Measurements from ENCODE around the gene IGFBP3. TPM values are rescaled to one million over a fixed set of nuclear protein-coding genes. Genes with fewer than 3 reads are reported as not detected.

Gene IGFBP3
- total and polyA plus RNA-seq, 2 of the 13 experiments (the other 11 are each of a cell fraction or from before 2014, with no cell fraction given), result 57.5 TPM; not detected in 1

DNA sequence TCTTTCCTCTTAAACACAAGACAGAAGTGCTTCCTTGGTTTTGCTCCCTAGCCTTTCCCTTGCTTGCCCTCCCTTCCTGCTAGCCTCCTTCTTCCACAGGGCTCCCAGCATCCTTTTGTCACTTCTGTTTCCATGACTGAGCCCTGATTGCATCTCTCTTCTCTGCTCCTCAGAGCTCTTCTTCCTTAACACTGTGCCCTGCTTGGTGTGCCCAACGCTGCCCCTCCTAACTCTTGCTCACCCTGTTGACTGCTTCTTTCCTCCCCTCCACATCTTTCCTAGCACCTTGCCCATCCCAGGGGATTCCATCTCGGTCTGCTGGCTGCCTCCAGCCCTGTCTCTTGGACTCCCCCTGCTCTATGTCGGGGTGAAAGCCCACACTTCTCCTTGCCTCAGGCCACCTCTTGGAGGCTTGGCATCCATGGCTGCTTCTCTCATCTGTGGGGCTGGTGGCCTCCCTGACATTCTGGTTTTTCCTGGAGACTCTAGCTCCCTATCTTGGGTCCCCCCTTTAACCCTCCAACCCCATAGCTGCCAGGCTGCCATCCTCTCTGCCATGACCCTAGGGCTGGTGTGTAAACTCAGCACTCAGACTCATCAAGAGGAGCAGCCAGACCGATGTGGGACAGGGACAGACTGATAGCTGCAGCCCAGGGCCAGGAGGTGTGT, 26.9 kb downstream of the IGFBP3 start (continued):
- TF ChIP-seq KDM5B (CRISPR knock-in tag; IDR thresholded peaks at IDR 0.05; ENCODE audit: borderline replicate concordance) (peak; percentile 76), FOSL2 (CRISPR knock-in tag; IDR thresholded peaks at IDR 0.05) (no peak), LBX2 (CRISPR knock-in tag; IDR thresholded peaks at IDR 0.05; ENCODE audit: borderline replicate concordance) (no peak), ZNF7 (CRISPR knock-in tag; IDR thresholded peaks at IDR 0.05) (peak; percentile 8; the same call in 1 of the 2 replicates), ZNF678 (CRISPR knock-in tag; IDR thresholded peaks at IDR 0.05) (peak; percentile 53; the same call in 1 of the 2 replicates), ATF6 (CRISPR knock-in tag; conservative IDR thresholded peaks at IDR 0.05) (no peak), SRSF9 (IDR thresholded peaks at IDR 0.05; ENCODE audit: borderline replicate concordance, insufficient read depth, low read depth, low read length, poor library complexity, severe bottlenecking) (no peak), HNRNPH1 (optimal IDR thresholded peaks at IDR 0.05; ENCODE audit: low read depth, low read length) (peak; percentile 53), SCMH1 (CRISPR knock-in tag; IDR thresholded peaks at IDR 0.05; ENCODE audit: borderline replicate concordance) (no peak), HOXA3 (CRISPR knock-in tag; IDR thresholded peaks at IDR 0.05) (no peak), CBX5 (CRISPR knock-in tag; IDR thresholded peaks at IDR 0.05; ENCODE audit: borderline replicate concordance) (peak; percentile 22; the same call in 1 of the 2 replicates), GZF1 (CRISPR knock-in tag; IDR thresholded peaks at IDR 0.05) (no peak; the same call in 1 of the 2 replicates), ZNF563 (CRISPR knock-in tag; IDR thresholded peaks at IDR 0.05) (no peak), ZMAT3 (CRISPR knock-in tag; conservative IDR thresholded peaks at IDR 0.05) (peak; percentile 81; the same call in 1 of the 2 replicates), PHF5A (CRISPR knock-in tag; IDR thresholded peaks at IDR 0.05; ENCODE audit: low read depth, unreplicated experiment) (peak; percentile 21), RARG (CRISPR knock-in tag; IDR thresholded peaks at IDR 0.05; ENCODE audit: low read depth) (peak; percentile 96; the same call in 1 of the 2 replicates), THAP7 (CRISPR knock-in tag; IDR thresholded peaks at IDR 0.05) (0 out of 2 replicates have a peak, but pooled peaks have one; percentile 63), AGO1 (IDR thresholded peaks at IDR 0.05; ENCODE audit: low read depth, low read length, poor library complexity, severe bottlenecking) (peak; percentile 98)
- TF ChIP-seq, protein P1, sequence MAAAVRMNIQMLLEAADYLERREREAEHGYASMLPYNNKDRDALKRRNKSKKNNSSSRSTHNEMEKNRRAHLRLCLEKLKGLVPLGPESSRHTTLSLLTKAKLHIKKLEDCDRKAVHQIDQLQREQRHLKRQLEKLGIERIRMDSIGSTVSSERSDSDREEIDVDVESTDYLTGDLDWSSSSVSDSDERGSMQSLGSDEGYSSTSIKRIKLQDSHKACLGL (CRISPR knock-in tag; IDR thresholded peaks at IDR 0.05), result no peak
- TF ChIP-seq, protein P2, sequence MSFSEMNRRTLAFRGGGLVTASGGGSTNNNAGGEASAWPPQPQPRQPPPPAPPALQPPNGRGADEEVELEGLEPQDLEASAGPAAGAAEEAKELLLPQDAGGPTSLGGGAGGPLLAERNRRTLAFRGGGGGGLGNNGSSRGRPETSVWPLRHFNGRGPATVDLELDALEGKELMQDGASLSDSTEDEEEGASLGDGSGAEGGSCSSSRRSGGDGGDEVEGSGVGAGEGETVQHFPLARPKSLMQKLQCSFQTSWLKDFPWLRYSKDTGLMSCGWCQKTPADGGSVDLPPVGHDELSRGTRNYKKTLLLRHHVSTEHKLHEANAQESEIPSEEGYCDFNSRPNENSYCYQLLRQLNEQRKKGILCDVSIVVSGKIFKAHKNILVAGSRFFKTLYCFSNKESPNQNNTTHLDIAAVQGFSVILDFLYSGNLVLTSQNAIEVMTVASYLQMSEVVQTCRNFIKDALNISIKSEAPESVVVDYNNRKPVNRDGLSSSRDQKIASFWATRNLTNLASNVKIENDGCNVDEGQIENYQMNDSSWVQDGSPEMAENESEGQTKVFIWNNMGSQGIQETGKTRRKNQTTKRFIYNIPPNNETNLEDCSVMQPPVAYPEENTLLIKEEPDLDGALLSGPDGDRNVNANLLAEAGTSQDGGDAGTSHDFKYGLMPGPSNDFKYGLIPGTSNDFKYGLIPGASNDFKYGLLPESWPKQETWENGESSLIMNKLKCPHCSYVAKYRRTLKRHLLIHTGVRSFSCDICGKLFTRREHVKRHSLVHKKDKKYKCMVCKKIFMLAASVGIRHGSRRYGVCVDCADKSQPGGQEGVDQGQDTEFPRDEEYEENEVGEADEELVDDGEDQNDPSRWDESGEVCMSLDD (CRISPR knock-in tag; IDR thresholded peaks at IDR 0.05; ENCODE audit: borderline replicate concordance), result no peak
- TF ChIP-seq, protein P3, sequence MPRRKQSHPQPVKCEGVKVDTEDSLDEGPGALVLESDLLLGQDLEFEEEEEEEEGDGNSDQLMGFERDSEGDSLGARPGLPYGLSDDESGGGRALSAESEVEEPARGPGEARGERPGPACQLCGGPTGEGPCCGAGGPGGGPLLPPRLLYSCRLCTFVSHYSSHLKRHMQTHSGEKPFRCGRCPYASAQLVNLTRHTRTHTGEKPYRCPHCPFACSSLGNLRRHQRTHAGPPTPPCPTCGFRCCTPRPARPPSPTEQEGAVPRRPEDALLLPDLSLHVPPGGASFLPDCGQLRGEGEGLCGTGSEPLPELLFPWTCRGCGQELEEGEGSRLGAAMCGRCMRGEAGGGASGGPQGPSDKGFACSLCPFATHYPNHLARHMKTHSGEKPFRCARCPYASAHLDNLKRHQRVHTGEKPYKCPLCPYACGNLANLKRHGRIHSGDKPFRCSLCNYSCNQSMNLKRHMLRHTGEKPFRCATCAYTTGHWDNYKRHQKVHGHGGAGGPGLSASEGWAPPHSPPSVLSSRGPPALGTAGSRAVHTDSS (CRISPR knock-in tag; conservative IDR thresholded peaks at IDR 0.05), result no peak

Data from HepG2 (cell line).